NCI-H1105 treated with DMSO at 0.1 percent for 48 hours (cell line): ENCODE data around the gene MAGI2.
"Not testable (repeated sequence)": the region's sequence is repeated elsewhere in the genome, so short reads cannot be mapped to it uniquely, and the experiment has no call there.

Experiments used
- DNase-seq: peaks from one replicate; lab custom pipeline; 2025; lab: John Stamatoyannopoulos, UW

The MAGI2 gene

DNA sequence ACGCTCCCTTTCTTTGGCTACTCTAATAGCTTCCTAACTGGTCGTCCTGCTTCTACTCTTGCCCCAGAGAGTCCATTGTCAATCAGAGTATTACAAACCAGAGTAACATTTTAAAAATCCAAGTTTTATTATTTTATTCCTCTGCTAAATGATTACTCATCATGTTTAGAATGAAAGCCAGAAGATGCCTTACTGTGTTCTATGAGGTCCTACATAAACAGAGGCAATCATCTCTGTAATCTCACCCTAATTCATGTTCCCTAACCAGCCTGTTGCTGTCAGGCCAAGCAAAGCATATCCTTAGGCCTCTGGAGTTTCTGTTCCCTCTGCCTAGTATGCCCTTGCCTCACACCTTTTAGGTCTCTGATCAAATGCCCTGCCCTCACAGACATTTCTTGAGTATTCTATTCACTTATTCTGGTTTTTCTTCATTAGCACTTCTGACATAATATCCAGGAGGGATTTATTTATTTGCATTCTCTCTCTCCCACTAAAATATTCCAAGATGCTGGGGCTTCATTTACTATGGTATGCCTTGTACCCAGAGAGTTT lies 1157.3 kb downstream of the MAGI2 start:
- no peak for DNase-seq

DNA sequence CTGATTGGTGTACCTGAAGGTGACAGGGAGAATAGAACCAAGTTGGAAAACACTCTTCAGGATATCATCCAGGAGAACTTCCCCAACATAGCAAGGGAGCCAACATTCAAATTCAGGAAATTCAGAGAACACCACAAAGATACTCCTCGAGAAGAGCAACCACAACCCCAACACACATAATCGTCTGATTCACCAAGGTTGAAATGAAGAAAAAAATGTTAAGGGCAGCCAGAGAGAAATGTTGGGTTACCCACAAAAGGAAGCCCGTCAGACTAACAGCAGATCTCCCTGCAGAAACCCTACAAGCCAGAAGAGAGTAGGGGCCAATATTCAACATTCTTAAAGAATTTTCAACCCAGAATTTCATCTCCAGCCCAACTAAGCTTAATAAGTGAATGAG lies 1164.0 kb downstream of the MAGI2 start:
- DNase-seq, result not testable (repeated sequence)

DNA sequence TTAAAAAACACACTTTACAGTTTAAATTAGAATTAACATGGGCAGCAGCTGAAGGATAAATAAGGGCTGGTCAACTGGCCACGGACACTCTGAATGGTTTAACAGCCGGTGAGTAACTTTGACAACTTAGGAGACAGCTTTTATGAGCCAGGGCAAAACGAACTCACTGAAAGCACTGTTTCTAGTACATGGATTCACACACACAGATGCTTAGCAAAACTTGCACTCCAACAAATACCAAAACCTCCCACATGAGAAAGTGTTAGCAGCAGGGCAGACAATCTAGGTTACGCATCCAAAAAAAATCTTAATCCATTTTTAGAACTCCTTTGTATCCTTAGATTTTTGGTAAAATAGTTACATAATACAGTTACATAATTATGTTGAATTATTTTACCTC lies 1168.5 kb downstream of the MAGI2 start:
- no peak for DNase-seq

GRCh38 chr7:78280276-78280675 lies 1173.2 kb downstream of the MAGI2 start:
- no peak for DNase-seq

DNA sequence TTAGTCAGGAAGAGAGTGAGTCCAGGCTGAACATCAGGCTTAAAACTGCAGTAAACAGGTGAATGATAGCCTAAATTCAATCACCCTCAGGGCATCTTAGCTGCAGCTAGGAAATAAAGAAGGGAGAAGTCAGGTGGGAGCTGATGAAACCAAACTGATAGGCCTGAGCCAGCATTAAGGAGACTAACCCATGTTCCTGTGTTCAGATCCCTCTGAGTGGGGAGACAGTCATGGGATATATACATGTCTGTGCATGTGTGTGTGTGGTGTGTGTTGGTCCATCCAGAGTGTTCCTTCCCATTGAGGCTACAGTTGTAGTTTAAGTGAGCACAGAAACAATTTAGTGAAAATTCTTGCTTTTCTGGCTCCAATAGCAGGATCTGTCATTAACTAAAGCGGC lies 1174.0 kb downstream of the MAGI2 start:
- no peak for DNase-seq

GRCh38 chr7:78279032-78279431 lies 1174.4 kb downstream of the MAGI2 start:
- no peak for DNase-seq

DNA sequence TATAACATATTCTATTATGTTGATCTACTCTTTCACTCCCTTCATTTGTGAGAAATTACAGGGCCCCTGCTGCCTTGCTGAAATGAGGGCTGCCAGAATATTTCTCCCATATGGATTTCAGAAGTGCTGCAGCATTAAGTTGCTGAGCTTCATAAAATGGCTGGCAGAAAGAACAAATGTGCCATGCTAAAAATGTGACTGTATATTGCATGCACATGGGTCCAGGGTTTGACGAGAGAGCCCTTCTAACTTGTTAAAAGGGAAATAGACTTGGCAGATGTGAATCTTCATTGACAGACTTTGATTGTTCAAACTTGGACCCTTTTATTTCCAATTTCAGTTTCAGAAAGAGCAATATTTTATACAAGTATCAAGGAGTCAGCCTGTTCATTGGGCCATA lies 1186.3 kb downstream of the MAGI2 start:
- DNase-seq, result no peak

DNA sequence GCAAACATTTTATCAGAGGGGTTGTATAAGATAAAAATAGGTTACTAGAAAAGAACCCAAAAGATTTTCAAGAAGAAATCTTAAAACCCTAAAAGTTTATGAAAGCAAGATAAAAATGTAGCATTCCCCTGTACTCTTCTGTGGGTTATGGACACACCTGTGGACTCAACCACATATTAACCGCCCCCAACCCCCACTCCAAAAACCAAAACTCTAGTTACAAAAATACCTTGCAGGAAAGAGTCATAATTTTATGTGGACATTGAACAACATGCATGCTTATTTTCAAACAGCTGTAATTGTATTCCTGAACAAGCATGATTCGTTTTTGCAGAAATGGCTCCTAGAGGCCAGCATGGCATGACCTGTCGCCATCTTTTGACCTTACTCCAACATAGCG lies 1188.0 kb downstream of the MAGI2 start:
- no peak for DNase-seq

GRCh38 chr7:78265071-78265470 lies 1188.4 kb downstream of the MAGI2 start:
- no peak for DNase-seq

GRCh38 chr7:78264105-78264504 lies 1189.4 kb downstream of the MAGI2 start:
- DNase-seq, result no peak

DNA sequence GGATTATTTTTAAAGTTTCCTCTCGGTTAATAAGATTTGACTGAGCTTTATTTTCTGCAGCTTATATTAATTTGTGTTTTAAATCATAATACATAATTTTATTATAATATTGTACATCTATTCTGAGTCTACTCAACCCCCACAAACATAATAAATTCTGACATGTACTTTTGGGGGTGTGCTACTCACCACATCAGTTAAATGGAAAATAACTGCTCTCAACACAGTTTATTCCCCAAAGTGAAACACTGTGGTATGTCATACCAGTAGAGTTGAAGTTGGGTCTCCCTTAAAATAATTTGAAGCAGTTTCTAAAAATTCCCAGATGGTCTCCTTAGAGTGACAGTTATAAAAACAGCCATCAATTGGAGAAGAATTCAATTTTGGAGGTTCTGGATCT lies 1191.7 kb downstream of the MAGI2 start:
- no peak for DNase-seq

DNA sequence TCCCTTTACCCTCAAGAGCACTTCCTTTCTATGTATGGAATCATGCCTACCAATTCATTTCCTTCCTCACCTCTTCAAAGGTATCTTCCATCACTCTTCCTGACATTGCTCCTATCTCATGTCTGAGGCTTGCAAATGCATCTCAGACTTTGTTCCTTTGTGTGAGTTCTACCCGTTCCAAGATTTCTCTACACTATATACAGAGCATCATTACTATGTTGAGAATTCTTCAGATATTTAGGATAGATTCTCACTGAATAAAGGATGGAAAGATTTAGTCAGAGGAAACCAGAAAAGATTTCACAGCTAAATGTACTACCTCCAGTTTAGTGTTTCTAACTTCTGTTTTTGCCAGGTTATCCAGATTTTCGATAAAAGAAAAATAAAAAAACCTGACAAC lies 1192.2 kb downstream of the MAGI2 start:
- no peak for DNase-seq

DNA sequence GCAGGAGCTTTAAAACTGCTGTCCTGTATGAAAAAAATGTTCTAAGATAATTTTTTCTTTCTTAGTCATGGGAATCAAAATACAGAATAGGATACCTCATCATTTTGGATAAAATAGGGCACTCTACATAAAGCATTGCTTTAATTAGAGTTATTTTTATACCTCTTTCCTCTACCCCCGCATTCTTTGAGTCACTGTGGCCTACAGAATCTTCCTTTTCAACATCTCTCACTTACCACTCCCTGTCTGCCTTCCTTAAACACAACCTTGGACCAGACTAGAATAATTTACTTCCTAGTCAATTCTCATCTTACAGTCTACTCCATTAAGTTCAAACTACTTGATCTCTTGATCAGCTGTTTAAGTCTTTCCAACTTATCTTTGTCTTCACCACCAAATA lies 1192.6 kb downstream of the MAGI2 start:
- no peak for DNase-seq

- DNase-seq, result no peak
Measured at GRCh38 chr7:78254726-78255055, 1198.8 kb downstream of the MAGI2 start.

DNA sequence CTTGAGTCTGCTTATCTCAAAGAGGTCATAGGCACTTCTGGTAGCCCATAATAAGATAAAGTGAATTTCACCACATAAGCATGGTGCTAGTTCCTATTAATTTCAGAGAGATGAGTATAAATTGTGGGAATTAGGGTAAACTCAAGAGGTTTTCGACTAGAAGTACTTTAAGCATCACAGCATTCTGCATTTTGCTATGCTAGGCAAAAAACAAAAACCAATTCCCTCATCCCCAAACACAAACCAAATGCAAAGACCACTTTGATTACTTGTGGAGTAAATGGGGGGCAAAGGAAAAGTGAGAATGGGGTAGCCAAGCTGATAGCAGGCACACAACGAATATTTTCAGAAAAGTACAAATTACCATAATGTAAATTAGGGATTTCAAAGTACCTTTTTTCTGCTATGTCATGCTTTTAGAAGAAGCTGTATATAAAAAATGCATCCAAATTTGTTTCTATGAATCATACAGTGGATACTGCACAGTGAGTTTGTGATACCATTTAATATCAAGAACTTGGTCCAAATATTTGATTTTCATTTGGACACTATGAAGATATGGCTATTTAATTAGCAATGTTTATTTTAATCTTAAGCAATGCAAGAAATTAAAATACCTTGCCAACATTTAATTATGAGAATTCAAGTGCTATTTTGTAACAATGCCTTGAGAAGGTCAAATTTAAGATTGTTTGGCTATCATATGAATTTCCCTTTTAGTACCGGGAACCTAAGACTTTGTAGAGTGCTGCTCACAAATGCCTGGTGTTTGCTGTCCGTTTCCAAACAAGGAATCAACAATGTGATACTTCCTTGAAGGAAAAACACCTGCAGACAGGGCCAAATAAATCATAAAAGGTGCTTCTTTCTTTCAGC lies 1199.4 kb downstream of the MAGI2 start:
- no peak for DNase-seq

DNA sequence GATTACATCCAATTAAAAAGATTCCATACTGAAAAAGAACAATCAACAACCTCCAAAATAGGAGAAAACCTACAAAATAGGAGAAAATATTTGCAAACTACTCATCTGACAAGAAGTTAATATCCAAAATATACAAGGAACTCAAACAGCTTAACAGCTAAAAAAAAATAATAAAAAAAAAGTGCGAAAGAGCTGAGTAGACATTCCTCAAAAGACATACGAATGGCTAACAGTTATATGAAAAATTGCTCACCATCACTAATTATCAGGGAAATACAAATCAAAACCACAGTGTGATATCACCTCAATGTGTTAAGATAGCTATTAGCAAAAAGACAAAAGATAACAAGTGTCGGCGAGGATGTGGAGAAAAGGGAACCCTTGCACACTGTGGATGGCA lies 1204.6 kb downstream of the MAGI2 start:
- DNase-seq, result no peak

GRCh38 chr7:78247910-78248689 lies 1205.4 kb downstream of the MAGI2 start:
- no peak for DNase-seq

DNA sequence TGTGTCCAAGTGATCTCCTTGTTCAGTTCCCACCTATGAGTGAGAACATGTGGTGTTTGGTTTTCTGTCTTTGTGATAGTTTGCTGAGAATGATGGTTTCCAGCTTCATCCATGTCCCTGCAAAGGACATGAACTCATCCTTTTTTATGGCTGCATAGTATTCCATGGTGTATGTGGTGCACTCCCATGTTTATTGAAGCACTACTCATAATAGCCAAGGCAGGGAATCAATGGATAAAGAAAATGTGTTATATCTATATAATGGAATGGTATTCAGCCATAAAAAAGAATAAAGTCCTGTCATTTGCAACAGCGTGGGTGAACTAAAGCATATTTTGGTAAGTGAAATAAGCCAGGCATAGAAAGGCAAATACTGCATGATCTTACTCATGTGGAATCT lies 1213.3 kb downstream of the MAGI2 start:
- DNase-seq, result not testable (repeated sequence)

DNA sequence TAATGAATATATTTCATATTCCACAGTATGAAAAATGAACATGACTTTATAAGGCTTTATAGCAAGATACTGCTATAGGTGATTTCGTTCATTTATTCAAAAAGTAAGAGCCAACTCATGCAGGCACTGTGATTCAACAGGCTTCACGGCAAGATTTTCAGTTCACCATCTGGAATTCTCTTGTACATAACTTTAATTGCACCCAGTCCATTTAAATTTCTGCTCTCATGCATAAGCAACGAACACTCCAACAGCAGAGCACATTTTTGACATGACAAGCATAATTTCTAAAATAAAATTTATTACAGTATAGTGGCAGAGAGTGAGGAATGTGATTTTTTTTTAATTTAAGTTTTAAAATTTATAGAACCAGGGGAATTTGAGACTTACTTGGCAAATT lies 1218.8 kb downstream of the MAGI2 start:
- DNase-seq, result no peak

DNA sequence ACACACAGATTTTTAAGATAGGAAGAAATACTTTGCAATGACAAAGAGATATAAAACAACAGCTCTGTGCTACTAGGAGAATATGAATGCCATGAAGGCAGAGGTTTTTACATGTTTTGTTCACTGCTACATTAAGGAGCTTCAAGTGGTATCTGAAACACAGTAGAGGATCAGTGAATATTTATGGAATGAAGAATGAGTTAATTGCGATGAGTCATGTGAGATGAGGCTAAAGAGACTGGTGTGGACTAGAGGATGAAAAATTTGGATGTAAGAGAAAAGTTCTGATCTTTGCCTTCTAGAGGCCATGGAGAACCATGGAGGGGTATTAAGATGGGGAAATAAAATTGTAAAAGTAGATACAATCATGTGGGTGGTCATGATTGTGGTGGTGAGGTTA lies 1220.7 kb downstream of the MAGI2 start:
- DNase-seq, result no peak

GRCh38 chr7:78226059-78226719 lies 1227.3 kb downstream of the MAGI2 start:
- peak; percentile 89 for DNase-seq

DNA sequence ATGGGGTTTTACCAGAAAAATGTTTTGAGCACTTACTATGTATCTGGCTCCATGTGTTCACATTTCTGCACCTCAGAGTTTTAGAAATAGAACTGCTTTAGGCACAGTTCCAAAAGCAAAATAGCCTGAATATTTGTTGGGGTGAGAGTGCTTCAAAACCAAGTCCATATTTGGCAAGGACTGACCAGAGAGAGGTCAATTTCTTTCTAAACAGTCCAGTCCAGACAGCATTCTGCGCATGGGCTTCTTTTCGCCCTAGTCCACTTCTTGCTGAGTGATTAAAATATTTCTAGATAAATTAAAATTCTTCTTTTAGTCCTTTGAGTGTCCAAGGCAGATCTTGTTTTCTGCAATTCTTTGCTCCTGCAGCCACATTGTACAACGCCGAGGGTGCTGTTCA lies 1227.9 kb downstream of the MAGI2 start:
- no peak for DNase-seq

- DNase-seq, result no peak
Measured at GRCh38 chr7:78224923-78225322, 1228.5 kb downstream of the MAGI2 start.
